ENCODE measurements around the gene KDF1.

DNA sequence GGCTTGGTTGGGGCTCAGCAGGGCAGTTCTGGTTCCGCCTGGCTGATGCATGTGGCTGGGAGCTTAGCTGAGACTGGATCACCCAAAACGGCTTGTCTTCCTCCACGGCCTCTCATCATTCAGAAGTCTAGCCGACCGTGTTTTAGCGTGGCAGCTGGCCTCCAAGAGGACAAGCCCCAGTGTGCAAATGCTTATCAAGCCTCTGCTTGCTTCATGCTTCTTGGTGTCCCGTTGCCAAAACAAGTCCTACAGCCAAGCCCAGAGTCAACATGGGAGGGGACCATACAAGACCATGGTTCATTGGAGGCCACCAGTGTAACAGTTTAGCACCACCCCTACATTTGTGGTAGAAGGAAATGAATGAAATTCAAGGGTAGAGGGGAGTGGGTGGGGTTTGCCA lies 10.5 kb upstream of the KDF1 start:
- TF ChIP-seq POLR2A (IDR thresholded peaks at IDR 0.05; ENCODE audit: low read depth, low read length): no peak
- TF ChIP-seq GATA2 (IDR thresholded peaks at IDR 0.05; ENCODE audit: insufficient read depth, insufficient read length, low read depth, low read length): no peak
- TF ChIP-seq, protein P1, sequence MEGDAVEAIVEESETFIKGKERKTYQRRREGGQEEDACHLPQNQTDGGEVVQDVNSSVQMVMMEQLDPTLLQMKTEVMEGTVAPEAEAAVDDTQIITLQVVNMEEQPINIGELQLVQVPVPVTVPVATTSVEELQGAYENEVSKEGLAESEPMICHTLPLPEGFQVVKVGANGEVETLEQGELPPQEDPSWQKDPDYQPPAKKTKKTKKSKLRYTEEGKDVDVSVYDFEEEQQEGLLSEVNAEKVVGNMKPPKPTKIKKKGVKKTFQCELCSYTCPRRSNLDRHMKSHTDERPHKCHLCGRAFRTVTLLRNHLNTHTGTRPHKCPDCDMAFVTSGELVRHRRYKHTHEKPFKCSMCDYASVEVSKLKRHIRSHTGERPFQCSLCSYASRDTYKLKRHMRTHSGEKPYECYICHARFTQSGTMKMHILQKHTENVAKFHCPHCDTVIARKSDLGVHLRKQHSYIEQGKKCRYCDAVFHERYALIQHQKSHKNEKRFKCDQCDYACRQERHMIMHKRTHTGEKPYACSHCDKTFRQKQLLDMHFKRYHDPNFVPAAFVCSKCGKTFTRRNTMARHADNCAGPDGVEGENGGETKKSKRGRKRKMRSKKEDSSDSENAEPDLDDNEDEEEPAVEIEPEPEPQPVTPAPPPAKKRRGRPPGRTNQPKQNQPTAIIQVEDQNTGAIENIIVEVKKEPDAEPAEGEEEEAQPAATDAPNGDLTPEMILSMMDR (IDR thresholded peaks at IDR 0.05; ENCODE audit: extremely low read depth in 1 of 2, insufficient read depth in 1 of 2, low read depth in 1 of 2, low read length in 2 of 2): no peak

Data from endothelial cell of umbilical vein (primary cell).